Ishikawa (cell line): ENCODE data around the gene CNNM4.

ENCODE experiments used
- CREB1 ChIP-seq: IDR thresholded peaks from 2 replicates; pipeline ENCODE4 v1.6.1; 2012; ENCODE audit warnings: low read depth
- EP300 ChIP-seq: IDR thresholded peaks from 2 replicates; pipeline ENCODE4 v1.6.1; 2012; ENCODE audit warnings: borderline replicate concordance
- FOXM1 ChIP-seq: IDR thresholded peaks from 2 replicates; pipeline ENCODE4 v1.6.1; 2012; ENCODE audit warnings: low read depth, borderline replicate concordance
- NFIC ChIP-seq: IDR thresholded peaks from 2 replicates; pipeline ENCODE4 v1.6.1; 2012
- RAD21 ChIP-seq: IDR thresholded peaks from 2 replicates; pipeline ENCODE4 v1.6.1; 2012; ENCODE audit warnings: low read depth
- TAF1 ChIP-seq: IDR thresholded peaks from 2 replicates; pipeline ENCODE4 v1.6.1; 2012; ENCODE audit warnings: low read depth, mild to moderate bottlenecking
- TCF12 ChIP-seq: IDR thresholded peaks from 2 replicates; pipeline ENCODE4 v1.6.1; 2012; ENCODE audit warnings: low read depth
- YY1 ChIP-seq: IDR thresholded peaks from 2 replicates; pipeline ENCODE4 v1.6.1; 2012; ENCODE audit warnings: low read depth
- TF ChIP-seq, protein P1 (sequence below): IDR thresholded peaks from 2 replicates; pipeline ENCODE4 v1.6.1; 2012; ENCODE audit warnings: low read depth, mild to moderate bottlenecking

DNA sequence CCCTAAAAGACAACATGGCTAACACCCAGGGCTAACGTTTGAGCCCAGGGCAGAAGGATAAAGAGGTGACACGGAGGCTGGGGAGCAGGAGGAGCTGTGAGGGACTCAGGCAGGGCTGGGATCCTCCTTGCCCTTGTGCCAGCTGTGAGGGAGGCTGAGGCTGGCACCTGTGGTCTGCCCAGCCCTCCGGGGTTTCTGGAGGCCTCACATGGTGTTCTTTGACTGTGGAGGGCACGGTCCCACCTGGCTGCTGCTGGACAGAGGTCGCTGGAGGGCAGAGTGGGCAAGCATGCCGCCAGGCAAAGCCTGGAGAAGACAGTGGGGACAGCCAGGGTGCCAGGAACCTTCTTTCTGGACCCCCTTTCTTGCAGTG lies 28.5 kb downstream of the CNNM4 start:
- no peak for TF ChIP-seq CREB1
- no peak for TF ChIP-seq EP300
- TF ChIP-seq YY1: no peak
- TF ChIP-seq RAD21: no peak
- no peak for TF ChIP-seq FOXM1
- TF ChIP-seq TCF12: no peak
- TF ChIP-seq, protein P1, sequence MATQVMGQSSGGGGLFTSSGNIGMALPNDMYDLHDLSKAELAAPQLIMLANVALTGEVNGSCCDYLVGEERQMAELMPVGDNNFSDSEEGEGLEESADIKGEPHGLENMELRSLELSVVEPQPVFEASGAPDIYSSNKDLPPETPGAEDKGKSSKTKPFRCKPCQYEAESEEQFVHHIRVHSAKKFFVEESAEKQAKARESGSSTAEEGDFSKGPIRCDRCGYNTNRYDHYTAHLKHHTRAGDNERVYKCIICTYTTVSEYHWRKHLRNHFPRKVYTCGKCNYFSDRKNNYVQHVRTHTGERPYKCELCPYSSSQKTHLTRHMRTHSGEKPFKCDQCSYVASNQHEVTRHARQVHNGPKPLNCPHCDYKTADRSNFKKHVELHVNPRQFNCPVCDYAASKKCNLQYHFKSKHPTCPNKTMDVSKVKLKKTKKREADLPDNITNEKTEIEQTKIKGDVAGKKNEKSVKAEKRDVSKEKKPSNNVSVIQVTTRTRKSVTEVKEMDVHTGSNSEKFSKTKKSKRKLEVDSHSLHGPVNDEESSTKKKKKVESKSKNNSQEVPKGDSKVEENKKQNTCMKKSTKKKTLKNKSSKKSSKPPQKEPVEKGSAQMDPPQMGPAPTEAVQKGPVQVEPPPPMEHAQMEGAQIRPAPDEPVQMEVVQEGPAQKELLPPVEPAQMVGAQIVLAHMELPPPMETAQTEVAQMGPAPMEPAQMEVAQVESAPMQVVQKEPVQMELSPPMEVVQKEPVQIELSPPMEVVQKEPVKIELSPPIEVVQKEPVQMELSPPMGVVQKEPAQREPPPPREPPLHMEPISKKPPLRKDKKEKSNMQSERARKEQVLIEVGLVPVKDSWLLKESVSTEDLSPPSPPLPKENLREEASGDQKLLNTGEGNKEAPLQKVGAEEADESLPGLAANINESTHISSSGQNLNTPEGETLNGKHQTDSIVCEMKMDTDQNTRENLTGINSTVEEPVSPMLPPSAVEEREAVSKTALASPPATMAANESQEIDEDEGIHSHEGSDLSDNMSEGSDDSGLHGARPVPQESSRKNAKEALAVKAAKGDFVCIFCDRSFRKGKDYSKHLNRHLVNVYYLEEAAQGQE: no peak
- TF ChIP-seq NFIC: no peak
- TF ChIP-seq TAF1: no peak
